Renal cortical epithelial cell (primary cell): ENCODE measurements around the gene WIPF3. TPM values are rescaled to one million over a fixed set of nuclear protein-coding genes. Genes with fewer than 3 reads are reported as not detected.
A peak's percentile ranks its signal among the peaks of the same experiment; 100 is the strongest.

ENCODE experiments used
- DNase-seq: peaks from one replicate; pipeline ENCODE4 v3.0.0-alpha.2; 2011; ENCODE audit warnings: low read depth
- total RNA-seq: library from RNA; depleted of rRNA; stranded (reverse); fragments of >200 nt; gene quantifications from 2 replicates; pipeline ENCODE4 v1.2.3, GENCODE V29; 2014

The WIPF3 gene
- total RNA-seq, 1 donor from 2014 or later = 0.35 TPM

GRCh38 chr7:29844559-29844958 is 38.3 kb downstream of the WIPF3 start:
- no peak for DNase-seq

GRCh38 chr7:29847496-29847895 is 41.2 kb downstream of the WIPF3 start:
- no peak for DNase-seq

- DNase-seq = no peak
These were observed 41.6 kb downstream of the WIPF3 start for GRCh38 chr7:29847916-29848315.

GRCh38 chr7:29848941-29849340 is 42.6 kb downstream of the WIPF3 start:
- no peak for DNase-seq

- no peak for DNase-seq
These were observed 45.2 kb downstream of the WIPF3 start for GRCh38 chr7:29851487-29851886.

- DNase-seq = peak; percentile 8
These were observed 46.1 kb downstream of the WIPF3 start for GRCh38 chr7:29852457-29852856.

- no peak for DNase-seq
These were observed 46.8 kb downstream of the WIPF3 start for GRCh38 chr7:29853072-29853471.

GRCh38 chr7:29853789-29854188 is 47.5 kb downstream of the WIPF3 start:
- no peak for DNase-seq

- DNase-seq = peak; percentile 61
These were observed 48.1 kb downstream of the WIPF3 start for GRCh38 chr7:29854257-29854938.

- DNase-seq = no peak
These were observed 51.3 kb downstream of the WIPF3 start for GRCh38 chr7:29857654-29858053.

- no peak for DNase-seq
These were observed 52.1 kb downstream of the WIPF3 start for GRCh38 chr7:29858191-29858951.

- DNase-seq = no peak
These were observed 52.8 kb downstream of the WIPF3 start for GRCh38 chr7:29859104-29859503.

GRCh38 chr7:29859524-29860185 is 53.3 kb downstream of the WIPF3 start:
- DNase-seq = no peak

- DNase-seq = no peak
These were observed 53.9 kb downstream of the WIPF3 start for GRCh38 chr7:29860186-29860585.

GRCh38 chr7:29861884-29862283 is 55.6 kb downstream of the WIPF3 start:
- DNase-seq = no peak

- no peak for DNase-seq
These were observed 58.3 kb downstream of the WIPF3 start for GRCh38 chr7:29864656-29865055.

GRCh38 chr7:29865526-29865925 is 59.2 kb downstream of the WIPF3 start:
- peak; percentile 87 for DNase-seq

- peak; percentile 30 for DNase-seq
These were observed 60.2 kb downstream of the WIPF3 start for GRCh38 chr7:29866490-29866930.

GRCh38 chr7:29871787-29872398 is 65.6 kb downstream of the WIPF3 start:
- DNase-seq = peak; percentile 13

GRCh38 chr7:29873644-29874294 is 67.5 kb downstream of the WIPF3 start:
- no peak for DNase-seq

- DNase-seq = no peak
These were observed 69.4 kb downstream of the WIPF3 start for GRCh38 chr7:29875741-29876140.

GRCh38 chr7:29877196-29877595 is 70.9 kb downstream of the WIPF3 start:
- peak; percentile 21 for DNase-seq
